H9 (cell line): Measurements from ENCODE around the gene RAP1GAP2. TPM values are rescaled to one million over a fixed set of nuclear protein-coding genes. Genes with fewer than 3 reads are reported as not detected.

ENCODE experiments used
- DNase-seq: peaks from one replicate; pipeline ENCODE4 v3.0.0-alpha.2; 2017
- H2AFZ ChIP-seq: one replicate; pipeline ENCODE4 v1.6.1; 2013; ENCODE audit warnings: mild to moderate bottlenecking, low read length, control low read depth, moderate library complexity
- H2AK5ac ChIP-seq: 2 replicates; pipeline ENCODE4 v1.6.1; 2013; ENCODE audit warnings: low read length, control low read depth, mixed read lengths; ENCODE audit not compliant: insufficient read length
- H2BK120ac ChIP-seq: one replicate; pipeline ENCODE4 v1.6.1; 2013; ENCODE audit warnings: low read depth, mild to moderate bottlenecking, low read length, control low read depth, inconsistent platforms; ENCODE audit not compliant: poor library complexity, severe bottlenecking
- H2BK12ac ChIP-seq: 2 replicates; pipeline ENCODE4 v1.6.1; 2013; ENCODE audit warnings: low read length, control low read depth, mixed read lengths, low read depth; ENCODE audit not compliant: insufficient read length
- H2BK15ac ChIP-seq: 2 replicates; pipeline ENCODE4 v1.6.1; 2013; ENCODE audit warnings: low read depth, low read length, control low read depth
- H2BK20ac ChIP-seq: one replicate; pipeline ENCODE4 v1.6.1; 2013; ENCODE audit warnings: low read depth, mild to moderate bottlenecking, low read length, control low read depth, inconsistent platforms; ENCODE audit not compliant: poor library complexity, severe bottlenecking
- H2BK5ac ChIP-seq: 2 replicates; pipeline ENCODE4 v1.6.1; 2013; ENCODE audit warnings: low read length, control low read depth, mixed read lengths; ENCODE audit not compliant: insufficient read length
- H3K14ac ChIP-seq: 2 replicates; pipeline ENCODE4 v1.6.1; 2013; ENCODE audit warnings: low read length, control low read depth; ENCODE audit not compliant: insufficient read depth
- H3K18ac ChIP-seq: 2 replicates; pipeline ENCODE4 v1.6.1; 2013; ENCODE audit warnings: low read depth, mild to moderate bottlenecking, mixed read lengths, low read length, control low read depth; ENCODE audit not compliant: insufficient read length
- H3K23ac ChIP-seq: 2 replicates; pipeline ENCODE4 v1.6.1; 2013; ENCODE audit warnings: low read length, control low read depth, mixed read lengths, low read depth; ENCODE audit not compliant: insufficient read length
- H3K23me2 ChIP-seq: 2 replicates; pipeline ENCODE4 v1.6.1; 2013; ENCODE audit warnings: low read depth, mild to moderate bottlenecking, mixed read lengths, low read length, control low read depth; ENCODE audit not compliant: insufficient read length, poor library complexity, severe bottlenecking
- H3K27ac ChIP-seq: 2 replicates; pipeline ENCODE4 v1.5.1; 2013; ENCODE audit warnings: low read length, control low read depth, mixed read lengths, low read depth; ENCODE audit not compliant: insufficient read length
- H3K27me3 ChIP-seq: 2 replicates; pipeline ENCODE4 v1.6.1; 2013; ENCODE audit warnings: low read length, control low read depth, inconsistent platforms; ENCODE audit not compliant: insufficient read depth
- H3K4ac ChIP-seq: 2 replicates; pipeline ENCODE4 v1.6.1; 2013; ENCODE audit warnings: low read depth, mild to moderate bottlenecking, control low read depth, inconsistent platforms, low read length, moderate library complexity
- H3K4me1 ChIP-seq: 2 replicates; pipeline ENCODE4 v1.6.1; 2013; ENCODE audit warnings: low read length, control low read depth, inconsistent platforms; ENCODE audit not compliant: insufficient read depth
- H3K4me2 ChIP-seq: 2 replicates; pipeline ENCODE4 v1.6.1; 2013; ENCODE audit warnings: low read length, control low read depth, mixed read lengths; ENCODE audit not compliant: insufficient read length, insufficient read depth
- H3K56ac ChIP-seq: 2 replicates; pipeline ENCODE4 v1.6.1; 2013; ENCODE audit warnings: low read depth, mild to moderate bottlenecking, mixed read lengths, low read length, control low read depth; ENCODE audit not compliant: insufficient read length
- H3K79me1 ChIP-seq: 2 replicates; pipeline ENCODE4 v1.6.1; 2013; ENCODE audit warnings: low read depth, mild to moderate bottlenecking, moderate library complexity, low read length, control low read depth, inconsistent platforms; ENCODE audit not compliant: insufficient read depth, poor library complexity, severe bottlenecking
- H3K79me2 ChIP-seq: 2 replicates; pipeline ENCODE4 v1.6.1; 2013; ENCODE audit warnings: low read length, control low read depth, inconsistent platforms; ENCODE audit not compliant: insufficient read depth
- H3K9ac ChIP-seq: 2 replicates; pipeline ENCODE4 v1.6.1; 2013; ENCODE audit warnings: low read length, control low read depth, mixed read lengths; ENCODE audit not compliant: insufficient read length; ENCODE audit errors: extremely low read depth
- H3K9me3 ChIP-seq: one replicate; pipeline ENCODE4 v1.6.1; 2013; ENCODE audit warnings: low read depth, low read length, inconsistent platforms; ENCODE audit not compliant: control insufficient read depth
- H3T11ph ChIP-seq: one replicate; pipeline ENCODE4 v1.6.1; 2013; ENCODE audit warnings: mild to moderate bottlenecking, low read length, control low read depth, inconsistent platforms
- H4K20me1 ChIP-seq: one replicate; pipeline ENCODE4 v1.6.1; 2013; ENCODE audit not compliant: control insufficient read depth, insufficient read length, insufficient read depth
- H4K5ac ChIP-seq: 2 replicates; pipeline ENCODE4 v1.6.1; 2013; ENCODE audit warnings: low read depth, mild to moderate bottlenecking, mixed read lengths, low read length, control low read depth; ENCODE audit not compliant: insufficient read length
- H4K8ac ChIP-seq: replicated peaks from 2 replicates; pipeline ENCODE4 v1.6.1; 2013; ENCODE audit warnings: low read length, control low read depth, mixed read lengths, low read depth; ENCODE audit not compliant: insufficient read length
- H4K91ac ChIP-seq: 2 replicates; pipeline ENCODE4 v1.6.1; 2013; ENCODE audit warnings: low read depth, mild to moderate bottlenecking, moderate library complexity, mixed read lengths, low read length, control low read depth; ENCODE audit not compliant: insufficient read length
- H3K27ac Mint-ChIP-seq, 3 experiments: 2 replicates in 2 of 3; 3 replicates in 1 of 3; pipeline ENCODE4 v1.8.0; 2020 to 2021; ENCODE audit warnings: mixed read lengths in 3 of 3, mild to moderate bottlenecking in 1 of 3, moderate library complexity in 1 of 3
- H3K27me3 Mint-ChIP-seq: 2 replicates; pipeline ENCODE4 v1.8.0; 2021; ENCODE audit warnings: low read depth, mild to moderate bottlenecking, moderate library complexity, mixed read lengths
- H3K36me3 Mint-ChIP-seq, 3 experiments: 2 replicates in 2 of 3; 3 replicates in 1 of 3; pipeline ENCODE4 v1.8.0; 2020 to 2021; ENCODE audit warnings: low read depth in 3 of 3, mixed read lengths in 3 of 3; ENCODE audit not compliant: insufficient read depth in 1 of 3
- H3K4me1 Mint-ChIP-seq, 2 experiments: 2 replicates each; pipeline ENCODE4 v1.8.0; 2020; ENCODE audit warnings: mixed read lengths in 2 of 2
- H3K4me3 Mint-ChIP-seq, 2 experiments: 2 replicates in 1 of 2; 3 replicates in 1 of 2; pipeline ENCODE4 v1.8.0; 2020 to 2021; ENCODE audit warnings: mild to moderate bottlenecking in 2 of 2, mixed read lengths in 2 of 2, moderate library complexity in 1 of 2
- H3K9me3 Mint-ChIP-seq, 2 experiments: 2 replicates in 1 of 2; 3 replicates in 1 of 2; pipeline ENCODE4 v1.8.0; 2020; ENCODE audit warnings: mild to moderate bottlenecking in 2 of 2, mixed read lengths in 2 of 2, moderate library complexity in 1 of 2
- WGBS: extraction: QIAGEN DNeasy Blood & Tissue Kit; methylation state at CpG from one replicate; pipeline ENCODE4 v1.1.7; 2013; ENCODE audit warnings: missing lambda C conversion rate, low lambda C conversion rate, mixed read lengths; ENCODE audit not compliant: insufficient read length; ENCODE audit errors: extremely low coverage; 5-methylcytosine and 5-hydroxymethylcytosine counted together
- total RNA-seq: library from RNA; stranded (reverse); gene quantifications from 2 replicates; pipeline ENCODE4 v1.2.1, GENCODE V29; 2021
- TF ChIP-seq, protein P1 (sequence below): fragments of 200-600 bp; sonication (generic); conservative IDR thresholded peaks from 3 replicates; pipeline ENCODE4 v1.8.0; 2021; ENCODE audit warnings: antibody characterized with exemption, mild to moderate bottlenecking

Gene RAP1GAP2
- total RNA-seq, 1 experiment from 2014 or later, result 33.8 TPM

DNA sequence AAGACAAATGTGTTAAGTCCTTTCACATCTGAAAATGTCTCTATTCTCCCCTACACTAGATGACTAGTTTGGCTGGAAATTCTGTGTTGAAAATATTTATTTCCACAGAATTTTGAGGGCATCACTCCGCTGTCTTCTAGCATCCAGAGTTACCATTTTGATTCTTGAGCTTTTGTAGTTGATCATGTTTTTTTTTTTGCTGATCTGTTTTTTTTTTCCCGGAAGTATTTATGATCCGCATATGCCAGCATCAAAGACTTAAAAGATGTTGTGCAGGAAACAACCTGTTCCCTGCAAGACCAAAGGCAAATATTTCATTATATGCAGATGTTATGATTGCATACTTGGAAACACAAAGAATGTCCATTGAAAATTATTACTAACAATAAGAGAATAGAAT, 250.5 kb downstream of the RAP1GAP2 start:
- no peak overlapping the region for H2BK15ac ChIP-seq
- TF ChIP-seq, protein P1, sequence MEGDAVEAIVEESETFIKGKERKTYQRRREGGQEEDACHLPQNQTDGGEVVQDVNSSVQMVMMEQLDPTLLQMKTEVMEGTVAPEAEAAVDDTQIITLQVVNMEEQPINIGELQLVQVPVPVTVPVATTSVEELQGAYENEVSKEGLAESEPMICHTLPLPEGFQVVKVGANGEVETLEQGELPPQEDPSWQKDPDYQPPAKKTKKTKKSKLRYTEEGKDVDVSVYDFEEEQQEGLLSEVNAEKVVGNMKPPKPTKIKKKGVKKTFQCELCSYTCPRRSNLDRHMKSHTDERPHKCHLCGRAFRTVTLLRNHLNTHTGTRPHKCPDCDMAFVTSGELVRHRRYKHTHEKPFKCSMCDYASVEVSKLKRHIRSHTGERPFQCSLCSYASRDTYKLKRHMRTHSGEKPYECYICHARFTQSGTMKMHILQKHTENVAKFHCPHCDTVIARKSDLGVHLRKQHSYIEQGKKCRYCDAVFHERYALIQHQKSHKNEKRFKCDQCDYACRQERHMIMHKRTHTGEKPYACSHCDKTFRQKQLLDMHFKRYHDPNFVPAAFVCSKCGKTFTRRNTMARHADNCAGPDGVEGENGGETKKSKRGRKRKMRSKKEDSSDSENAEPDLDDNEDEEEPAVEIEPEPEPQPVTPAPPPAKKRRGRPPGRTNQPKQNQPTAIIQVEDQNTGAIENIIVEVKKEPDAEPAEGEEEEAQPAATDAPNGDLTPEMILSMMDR, result no peak
- H3K14ac ChIP-seq, result no peak overlapping the region

More for the DNA sequence above, 250.5 kb downstream of the RAP1GAP2 start:
- H3T11ph ChIP-seq, result no peak overlapping the region
- no peak overlapping the region for H2BK120ac ChIP-seq
- Mint-ChIP-seq H3K4me1 (peaks cover 4 to 8% of the 10 kb centered on the region in 2 experiments; a peak in 2 of 4 replicates), H3K9me3 (peaks cover 34% of the 10 kb centered on the region in 2 experiments), H3K27ac (no peak overlapping the region), H3K4me3 (no peak overlapping the region), H3K36me3 (peaks cover 4 to 6% (median 4%) of the 10 kb centered on the region in 3 experiments; a peak in 5 of 7 replicates), H3K27me3 (peaks cover 16% of the 10 kb centered on the region)
- H3K18ac ChIP-seq, result no peak overlapping the region
- H3K4me2 ChIP-seq, result no peak overlapping the region
- no peak overlapping the region for H4K5ac ChIP-seq
- no peak overlapping the region for H2AFZ ChIP-seq
- no peak overlapping the region for H2BK12ac ChIP-seq
- H3K9ac ChIP-seq, result no peak overlapping the region
- H3K79me1 ChIP-seq, result no peaks in the 10 kb centered on the region
- H3K27ac ChIP-seq, result no peak overlapping the region
- H2BK20ac ChIP-seq, result no peak overlapping the region
- no peak overlapping the region for H3K23ac ChIP-seq
- no peaks in the 10 kb centered on the region for H4K20me1 ChIP-seq
- no peak overlapping the region for H4K91ac ChIP-seq
- H3K4me1 ChIP-seq, result no peaks in the 10 kb centered on the region
- no peaks in the 10 kb centered on the region for H3K23me2 ChIP-seq
- no peak overlapping the region for H3K56ac ChIP-seq
- H3K27me3 ChIP-seq, result no peaks in the 10 kb centered on the region
- H4K8ac ChIP-seq, result no peak overlapping the region
- WGBS, result no CpG with 5 or more reads among the region's 3 CpGs
- H3K4ac ChIP-seq, result no peak overlapping the region
- no peaks in the 10 kb centered on the region for H3K9me3 ChIP-seq
- H2AK5ac ChIP-seq, result no peak overlapping the region
- no peak for DNase-seq
- no peaks in the 10 kb centered on the region for H3K79me2 ChIP-seq
- H2BK5ac ChIP-seq, result no peak overlapping the region
